Adrenal gland (tissue), 5 donors: ENCODE results near the gene CRYBG1.

Experiments
- CTCF ChIP-seq, 6 experiments: fragments of 450-650 bp in 4 of 6; fragments of 200-600 bp in 2 of 6; sonication (generic) in 1 of 6; IDR thresholded peaks; 1 replicate in 5 of 6; 2 replicates in 1 of 6; pipeline versions ENCODE4 v1.5.1 to v1.8.0; 2016 to 2021; ENCODE audit warnings: antibody characterized with exemption in 6 of 6, mild to moderate bottlenecking in 2 of 6, moderate library complexity in 1 of 6
- POLR2A ChIP-seq, 2 donors: fragments of 450-650 bp; IDR thresholded peaks; one replicate each; pipeline ENCODE4 v1.6.1; 2017; ENCODE audit warnings: antibody characterized with exemption in 2 of 2, mild to moderate bottlenecking in 2 of 2, moderate library complexity in 1 of 2
- donor health status: DM: no; HTN: no; CAD: no.

- TF ChIP-seq POLR2A (IDR thresholded peaks at IDR 0.05) (no peak), CTCF (IDR thresholded peaks at IDR 0.05) (peak in 3 of 6 experiments; percentile 4 to 30 (median 27))
Measured at GRCh38 chr6:106556368-106556960, 195.9 kb downstream of the CRYBG1 start.
